IPS-18a (cell line): Measurements from ENCODE around the gene NADK.

ENCODE experiments used
- H3K27ac ChIP-seq: one replicate; pipeline ENCODE4 v1.5.1; 2013; ENCODE audit warnings: low read length
- H3K27me3 ChIP-seq: one replicate; pipeline ENCODE4 v1.6.1; 2013; ENCODE audit warnings: mild to moderate bottlenecking, low read length; ENCODE audit not compliant: control insufficient read depth, insufficient read depth
- H3K36me3 ChIP-seq: one replicate; pipeline ENCODE4 v1.6.1; 2013; ENCODE audit warnings: low read depth, low read length; ENCODE audit not compliant: control insufficient read depth
- H3K4me1 ChIP-seq: one replicate; pipeline ENCODE4 v1.6.1; 2013; ENCODE audit warnings: low read depth, low read length; ENCODE audit not compliant: control insufficient read depth
- H3K4me3 ChIP-seq: one replicate; pipeline ENCODE4 v1.5.1; 2013; ENCODE audit warnings: low read length
- H3K9ac ChIP-seq: one replicate; pipeline ENCODE4 v1.6.1; 2013; ENCODE audit warnings: mild to moderate bottlenecking, low read length, moderate library complexity
- H3K9me3 ChIP-seq: one replicate; pipeline ENCODE4 v1.6.1; 2013; ENCODE audit warnings: low read depth, low read length; ENCODE audit not compliant: control insufficient read depth

The NADK gene

DNA sequence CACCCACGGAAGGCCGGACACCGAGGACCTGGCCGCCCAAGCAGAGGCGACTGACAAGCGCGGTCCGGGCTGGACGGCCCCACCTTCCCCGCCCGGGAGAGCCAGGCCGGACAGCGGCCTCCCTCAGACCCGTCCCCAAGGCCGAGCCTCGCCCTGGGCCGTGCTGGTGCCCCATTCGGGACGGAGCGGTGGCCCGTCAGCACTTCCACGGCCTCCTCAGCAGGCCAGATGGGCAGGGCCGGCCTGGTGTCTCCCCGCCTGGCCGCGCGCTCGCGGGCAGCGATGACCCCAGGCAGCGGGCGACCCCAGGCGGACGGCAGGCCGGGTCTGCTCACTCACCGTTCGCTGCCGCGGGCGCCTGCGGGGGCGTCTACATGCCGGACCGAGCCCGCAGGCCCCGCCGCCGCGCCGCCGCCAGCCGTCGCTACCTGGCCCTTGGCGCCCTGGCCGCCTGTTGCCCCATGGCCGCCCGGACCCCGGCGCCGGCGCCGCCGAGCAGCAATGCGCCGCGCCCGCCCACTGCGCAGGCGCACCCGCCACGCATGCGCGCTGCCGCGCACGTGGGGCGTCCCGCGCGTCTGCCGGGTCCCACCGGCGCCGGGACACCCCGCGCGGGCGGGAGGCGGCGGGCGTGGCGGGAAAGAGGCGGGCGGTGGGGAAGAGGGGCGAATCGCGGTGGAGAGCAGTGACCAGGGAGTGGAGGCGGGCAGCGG is at the start of gene NADK:
NADK (minus strand) TSS at position 521 of the 713 bp plus-strand sequence. CDS start 13,064 bp downstream, outside the sequence.
- Histone ChIP-seq H3K9ac (peak within 1 kb of the TSS; percentile 68), H3K9me3 (no peaks in the 10 kb centered on the region), H3K4me1 (peaks cover 28% of the 10 kb centered on the region), H3K4me3 (peak within 1 kb of the TSS; percentile 85), H3K27me3 (no peaks in the 10 kb centered on the region), H3K27ac (peak within 1 kb of the TSS; percentile 81), H3K36me3 (no peaks in the 10 kb centered on the region)

DNA sequence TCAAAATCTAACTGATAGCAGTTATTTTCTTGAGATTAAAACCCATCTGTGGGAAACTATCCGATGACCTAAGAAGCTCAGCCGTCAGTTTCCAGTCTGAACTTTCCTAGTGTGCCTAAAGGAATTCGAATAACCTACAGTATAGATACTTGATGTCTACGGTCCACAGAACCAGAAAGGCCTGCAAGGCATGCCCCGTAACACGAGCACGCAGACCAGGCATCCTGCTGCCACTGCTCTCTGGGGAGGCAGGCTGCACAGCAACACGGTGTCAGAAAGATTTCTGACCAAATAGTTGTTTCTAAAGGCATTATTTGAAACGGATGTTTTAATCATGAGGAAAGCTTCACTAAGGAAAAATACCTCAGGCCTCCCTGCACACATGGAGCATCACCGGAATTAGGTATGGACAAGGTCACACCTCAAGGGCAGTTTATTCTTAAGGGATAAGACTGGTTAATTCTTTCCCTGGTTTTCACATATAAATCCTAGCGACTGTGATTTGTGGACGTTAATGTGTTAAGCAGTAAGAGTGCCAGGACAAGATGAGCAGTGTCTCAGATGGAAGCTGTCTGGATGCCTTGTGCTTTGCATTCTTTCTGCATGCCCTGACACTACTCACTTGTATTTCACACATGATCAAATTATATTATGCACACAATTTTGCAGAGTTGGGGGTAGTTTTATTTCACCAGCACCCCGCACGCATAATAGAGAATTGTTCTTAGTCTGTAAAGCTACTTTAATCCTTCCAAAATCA is 49.0 kb upstream of the NADK start:
- H3K9ac ChIP-seq = no peak overlapping the region
- H3K9me3 ChIP-seq = no peaks in the 10 kb centered on the region
- H3K4me3 ChIP-seq = no peak overlapping the region
- H3K36me3 ChIP-seq = peaks cover 23% of the 10 kb centered on the region
- H3K4me1 ChIP-seq = peaks cover 7% of the 10 kb centered on the region
- H3K27ac ChIP-seq = no peak overlapping the region
- no peaks in the 10 kb centered on the region for H3K27me3 ChIP-seq

- peaks cover 25% of the 10 kb centered on the region for H3K36me3 ChIP-seq
- H3K27ac ChIP-seq = no peak overlapping the region
- no peaks in the 10 kb centered on the region for H3K9me3 ChIP-seq
- H3K4me1 ChIP-seq = peaks cover 7% of the 10 kb centered on the region
- H3K27me3 ChIP-seq = no peaks in the 10 kb centered on the region
- no peak overlapping the region for H3K4me3 ChIP-seq
- H3K9ac ChIP-seq = no peak overlapping the region
Observed at GRCh38 chr1:1826356-1827088, 48.3 kb upstream of the NADK start.

- no peak overlapping the region for H3K9ac ChIP-seq
- no peaks in the 10 kb centered on the region for H3K27me3 ChIP-seq
- H3K36me3 ChIP-seq = peaks cover 28% of the 10 kb centered on the region
- H3K4me1 ChIP-seq = peaks cover 7% of the 10 kb centered on the region
- no peak overlapping the region for H3K27ac ChIP-seq
- H3K4me3 ChIP-seq = no peak overlapping the region
- H3K9me3 ChIP-seq = no peaks in the 10 kb centered on the region
Observed at GRCh38 chr1:1825217-1825616, 46.9 kb upstream of the NADK start.

DNA sequence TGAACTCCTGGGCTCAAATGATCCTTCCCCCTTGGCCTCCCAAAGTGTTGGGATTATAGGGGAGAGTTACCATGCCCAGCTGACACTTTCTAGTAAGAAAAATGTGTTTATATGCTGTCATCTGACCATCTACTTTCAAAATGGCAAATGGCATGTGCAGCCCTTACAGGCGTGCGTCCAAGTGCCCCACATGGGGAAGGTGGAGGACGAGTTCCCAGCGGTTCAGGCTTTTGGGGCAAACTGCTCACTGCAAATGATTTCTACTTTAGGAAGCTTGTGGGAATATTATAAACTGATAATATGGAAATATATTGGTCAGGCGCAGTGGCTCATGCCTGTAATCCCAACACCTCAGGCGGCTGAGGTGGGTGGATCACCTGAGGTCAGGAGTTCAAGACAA is 41.5 kb upstream of the NADK start:
- H3K9ac ChIP-seq = no peak overlapping the region
- peaks cover 49% of the 10 kb centered on the region for H3K36me3 ChIP-seq

DNA sequence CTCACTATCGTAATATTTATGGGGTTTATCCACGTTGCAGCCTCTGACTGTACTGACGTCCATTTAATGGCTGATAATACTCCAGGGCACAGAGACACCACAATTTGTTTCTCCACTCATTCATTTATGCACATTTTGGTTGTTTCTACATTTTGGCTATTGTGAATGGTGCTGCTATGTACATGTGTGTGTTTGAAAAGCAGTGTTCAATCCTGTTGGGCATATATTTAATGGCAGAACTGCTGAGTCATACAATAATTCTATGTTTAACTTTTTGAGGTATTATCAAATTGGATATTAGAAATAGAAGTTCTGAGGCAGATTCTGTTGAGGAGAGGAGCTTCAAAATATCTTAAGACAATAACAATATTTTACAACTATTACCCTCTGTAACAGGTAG is 39.0 kb upstream of the NADK start:
- H3K36me3 ChIP-seq = peaks cover 51% of the 10 kb centered on the region
- no peaks in the 10 kb centered on the region for H3K27me3 ChIP-seq
- no peak overlapping the region for H3K4me3 ChIP-seq
- no peak overlapping the region for H3K9ac ChIP-seq
- no peaks in the 10 kb centered on the region for H3K9me3 ChIP-seq
- H3K4me1 ChIP-seq = no peaks in the 10 kb centered on the region
- no peak overlapping the region for H3K27ac ChIP-seq

More for the DNA sequence above, 41.5 kb upstream of the NADK start:
- no peak overlapping the region for H3K27ac ChIP-seq
- H3K9me3 ChIP-seq = no peaks in the 10 kb centered on the region
- no peaks in the 10 kb centered on the region for H3K27me3 ChIP-seq
- no peaks in the 10 kb centered on the region for H3K4me1 ChIP-seq
- H3K4me3 ChIP-seq = no peak overlapping the region

DNA sequence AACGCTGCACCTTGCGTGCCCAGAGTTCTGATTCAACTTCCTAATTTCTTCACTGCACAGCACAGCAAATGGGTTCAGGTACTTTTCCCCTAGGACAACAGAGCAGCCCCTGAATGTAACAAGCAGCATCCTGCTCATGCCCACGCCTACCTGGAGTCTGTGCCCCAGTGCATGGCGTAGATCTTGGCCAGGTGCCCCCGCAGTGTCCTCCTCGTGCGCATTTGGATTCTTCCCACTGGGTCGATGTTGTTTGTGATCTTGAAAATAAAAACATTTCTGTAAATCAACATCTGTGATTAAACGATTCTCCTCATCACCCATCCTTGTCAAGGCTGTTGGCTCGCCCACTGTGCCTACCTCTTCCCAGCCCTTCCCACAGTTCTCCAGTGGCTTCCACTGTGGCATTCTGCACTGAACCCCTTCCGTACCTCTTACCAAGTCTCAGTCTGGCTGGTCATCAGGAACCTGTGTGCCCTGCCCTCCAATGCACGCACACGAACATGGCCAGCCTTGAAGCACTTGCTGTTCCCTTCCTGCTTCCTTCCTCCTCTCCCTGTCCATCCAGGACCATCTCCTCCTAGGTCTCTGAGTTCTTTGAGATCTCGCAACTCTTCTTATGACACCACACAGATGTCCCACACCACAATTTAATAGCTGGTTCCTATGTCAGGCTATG is 37.5 kb upstream of the NADK start:
- Histone ChIP-seq H3K36me3 (peaks cover 45% of the 10 kb centered on the region), H3K9ac (no peak overlapping the region), H3K9me3 (no peaks in the 10 kb centered on the region), H3K27me3 (no peaks in the 10 kb centered on the region), H3K27ac (no peak overlapping the region), H3K4me1 (no peaks in the 10 kb centered on the region), H3K4me3 (no peak overlapping the region)

- no peaks in the 10 kb centered on the region for H3K27me3 ChIP-seq
- no peak overlapping the region for H3K27ac ChIP-seq
- peaks cover 50% of the 10 kb centered on the region for H3K36me3 ChIP-seq
Observed at GRCh38 chr1:1809489-1809888, 31.2 kb upstream of the NADK start.

DNA sequence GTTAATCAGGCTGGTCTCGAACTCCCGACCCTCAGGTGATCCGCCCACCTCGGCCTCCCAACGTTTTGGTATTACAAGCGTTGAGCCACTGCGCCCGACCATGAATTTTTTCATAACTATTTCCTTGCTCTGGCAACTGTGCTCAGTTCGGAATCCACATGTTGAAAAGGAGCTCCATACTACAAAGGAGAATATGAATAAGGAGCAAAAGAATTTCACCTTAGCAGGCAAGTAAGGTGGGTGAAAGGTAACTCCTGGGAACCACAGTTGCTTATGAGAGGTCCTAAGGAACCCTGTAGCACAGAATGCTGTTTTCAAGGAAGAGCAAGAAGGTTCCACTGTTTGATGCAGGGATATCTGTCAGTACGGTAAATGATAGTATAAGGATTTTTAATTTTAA is 29.9 kb upstream of the NADK start:
- H3K36me3 ChIP-seq = peaks cover 50% of the 10 kb centered on the region
- H3K27ac ChIP-seq = no peak overlapping the region

More at GRCh38 chr1:1809489-1809888, 31.2 kb upstream of the NADK start:
- no peaks in the 10 kb centered on the region for H3K9me3 ChIP-seq
- H3K4me3 ChIP-seq = no peak overlapping the region
- H3K4me1 ChIP-seq = no peaks in the 10 kb centered on the region
- no peak overlapping the region for H3K9ac ChIP-seq

DNA sequence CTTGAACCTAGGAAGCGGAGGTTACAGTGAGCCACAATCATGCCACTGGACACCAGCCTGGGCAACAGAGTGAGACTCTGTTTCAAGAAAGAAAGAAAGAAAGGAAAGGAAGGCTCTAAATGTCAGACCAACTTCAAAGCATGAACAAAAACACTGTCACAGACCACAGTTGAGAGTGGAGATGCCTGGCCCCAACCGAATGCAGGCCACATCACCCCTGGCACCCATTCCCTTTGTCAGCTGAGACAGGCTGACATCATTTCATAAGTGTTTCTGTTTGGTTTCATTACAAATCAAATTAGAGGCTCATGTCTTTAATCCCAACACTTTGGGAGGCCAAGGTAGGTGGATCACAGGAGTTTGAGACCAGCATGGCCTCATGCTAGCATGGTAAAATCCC is 28.6 kb upstream of the NADK start:
- Histone ChIP-seq H3K27me3 (no peaks in the 10 kb centered on the region), H3K4me3 (no peak overlapping the region), H3K36me3 (peaks cover 55% of the 10 kb centered on the region), H3K9ac (no peak overlapping the region), H3K4me1 (no peaks in the 10 kb centered on the region), H3K27ac (no peak overlapping the region), H3K9me3 (no peaks in the 10 kb centered on the region)

More for the DNA sequence above, 29.9 kb upstream of the NADK start:
- Histone ChIP-seq H3K9me3 (no peaks in the 10 kb centered on the region), H3K9ac (no peak overlapping the region), H3K27me3 (no peaks in the 10 kb centered on the region), H3K4me3 (no peak overlapping the region), H3K4me1 (no peaks in the 10 kb centered on the region)

GRCh38 chr1:1804301-1804700 is 26.0 kb upstream of the NADK start:
- H3K36me3 ChIP-seq = peaks cover 71% of the 10 kb centered on the region
- no peak overlapping the region for H3K27ac ChIP-seq
- H3K9me3 ChIP-seq = no peaks in the 10 kb centered on the region
- H3K27me3 ChIP-seq = no peaks in the 10 kb centered on the region
- no peak overlapping the region for H3K4me3 ChIP-seq
- no peaks in the 10 kb centered on the region for H3K4me1 ChIP-seq
- H3K9ac ChIP-seq = no peak overlapping the region
